Ovary (tissue), 9 donors: ENCODE measurements around the gene SYDE2. TPM values are rescaled to one million over a fixed set of nuclear protein-coding genes. Genes with fewer than 3 reads are reported as not detected.

ENCODE experiments used
- DNase-seq, 5 donors: peaks; one replicate each; pipeline ENCODE4 v3.0.0-alpha.2; 2019 to 2020
- H3K27ac ChIP-seq, 2 donors: fragments of 200-600 bp; one replicate each; pipeline versions ENCODE4 v1.5.1 to v1.8.0; 2019 to 2022
- H3K27me3 ChIP-seq: fragments of 200-600 bp; one replicate; pipeline ENCODE4 v1.8.0; 2022
- H3K36me3 ChIP-seq: fragments of 200-600 bp; sonication (generic); one replicate; pipeline ENCODE4 v1.5.1; 2019
- H3K4me1 ChIP-seq: one replicate; pipeline ENCODE4 v1.8.1; 2013; ENCODE audit warnings: mild to moderate bottlenecking, moderate library complexity; ENCODE audit not compliant: insufficient read depth
- H3K4me3 ChIP-seq: fragments of 200-600 bp; sonication (generic); one replicate; pipeline ENCODE4 v1.5.1; 2017
- H3K9me3 ChIP-seq, 2 donors: fragments of 200-600 bp in 1 of 2; sonication (generic) in 1 of 2; one replicate each; pipeline versions ENCODE4 v1.5.1 to v1.8.1; 2013 to 2019; ENCODE audit warnings: mild to moderate bottlenecking in 1 of 2, moderate library complexity in 1 of 2
- EP300 ChIP-seq: sonication (generic); formaldehyde crosslinking; IDR thresholded peaks from one replicate; pipeline ENCODE4 v1.6.1; 2017; ENCODE audit warnings: antibody characterized with exemption
- POLR2A ChIP-seq: fragments of 450-650 bp; IDR thresholded peaks from one replicate; pipeline ENCODE4 v1.6.1; 2017; ENCODE audit warnings: antibody characterized with exemption, mild to moderate bottlenecking, moderate library complexity
- WGBS, 3 donors: extraction: QIAGEN DNeasy Blood & Tissue Kit in 1 of 3; methylation state at CpG; one replicate each; pipeline versions ENCODE4 v1.1.5 to v1.1.7; 2013 to 2017; 5-methylcytosine and 5-hydroxymethylcytosine counted together
- intact Hi-C, 4 donors: fragments of 100-400 bp; cut with DNase I; formaldehyde crosslinking; loops; one replicate each; pipeline versions ENCODE4 v1.11.0 to v1.15.1; 2022 to 2023
- polyA plus RNA-seq, 2 donors: library from polyadenylated mRNA; stranded (reverse); fragments of 200-250 nt in 1 of 2; fragments of 350-450 nt in 1 of 2; fragmentation: Illumina TruSeq in 1 of 2; extraction: RNeasy Lipid Tissue Mini Kit (QIAGEN cat#74804) in 1 of 2; gene quantifications; one replicate each; pipeline ENCODE4 v1.2.3, GENCODE V29; 2013 to 2014
- total RNA-seq, 7 donors: library from RNA; depleted of rRNA in 2 of 7; stranded (reverse); fragments of >200 nt in 2 of 7; fragmentation: NEBNext Ultra II Directional in 3 of 7; extraction: Animal tissue kit (Norgen Biotek cat#: 25700) in 3 of 7; gene quantifications; one replicate each; pipeline versions ENCODE4 v1.1.0 to v1.2.4, GENCODE V29; 2016 to 2023
- TF ChIP-seq, protein P1 (sequence below), 3 donors: fragments of 450-650 bp in 2 of 3; fragments of 200-600 bp in 1 of 3; IDR thresholded peaks; one replicate each; pipeline versions ENCODE4 v1.5.1 to v1.8.0; 2016 to 2022; ENCODE audit warnings: antibody characterized with exemption in 3 of 3, mild to moderate bottlenecking in 1 of 3
- donor health status: DM: no; HTN: no; CAD: no; lungs with moderate emphysema.
- donor health status: DM: no; HTN: no; CAD: no.
- donor health status: Bipolar disorder and iron deficiency.
- donor health status: DM: yes; HTN: yes; CAD: no.
- donor health status: DM: no; HTN: no; CAD: no.
- donor health status: DM: yes; HTN: yes; CAD: no.

SYDE2 gene
- total and polyA plus RNA-seq, 9 donors, result 1.2 to 12.3 (median 7.7) TPM

- DNase-seq, result no peak
- Histone ChIP-seq H3K4me1 (no peaks in the 10 kb centered on the region), H3K27me3 (no peaks in the 10 kb centered on the region), H3K4me3 (no peak overlapping the region), H3K36me3 (no peaks in the 10 kb centered on the region), H3K27ac (no peak overlapping the region), H3K9me3 (no peaks in the 10 kb centered on the region)
- intact Hi-C loops, result no loop called here
- 94 to 96% (median 94%) methylated on average over 4 of the region's 4 CpGs for WGBS, 3 donors
- no peak for TF ChIP-seq EP300
- TF ChIP-seq, protein P1, sequence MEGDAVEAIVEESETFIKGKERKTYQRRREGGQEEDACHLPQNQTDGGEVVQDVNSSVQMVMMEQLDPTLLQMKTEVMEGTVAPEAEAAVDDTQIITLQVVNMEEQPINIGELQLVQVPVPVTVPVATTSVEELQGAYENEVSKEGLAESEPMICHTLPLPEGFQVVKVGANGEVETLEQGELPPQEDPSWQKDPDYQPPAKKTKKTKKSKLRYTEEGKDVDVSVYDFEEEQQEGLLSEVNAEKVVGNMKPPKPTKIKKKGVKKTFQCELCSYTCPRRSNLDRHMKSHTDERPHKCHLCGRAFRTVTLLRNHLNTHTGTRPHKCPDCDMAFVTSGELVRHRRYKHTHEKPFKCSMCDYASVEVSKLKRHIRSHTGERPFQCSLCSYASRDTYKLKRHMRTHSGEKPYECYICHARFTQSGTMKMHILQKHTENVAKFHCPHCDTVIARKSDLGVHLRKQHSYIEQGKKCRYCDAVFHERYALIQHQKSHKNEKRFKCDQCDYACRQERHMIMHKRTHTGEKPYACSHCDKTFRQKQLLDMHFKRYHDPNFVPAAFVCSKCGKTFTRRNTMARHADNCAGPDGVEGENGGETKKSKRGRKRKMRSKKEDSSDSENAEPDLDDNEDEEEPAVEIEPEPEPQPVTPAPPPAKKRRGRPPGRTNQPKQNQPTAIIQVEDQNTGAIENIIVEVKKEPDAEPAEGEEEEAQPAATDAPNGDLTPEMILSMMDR (IDR thresholded peaks at IDR 0.05), result no peak
- no peak for TF ChIP-seq POLR2A
Measured at GRCh38 chr1:85172684-85173337, 28.0 kb downstream of the SYDE2 start.

DNA sequence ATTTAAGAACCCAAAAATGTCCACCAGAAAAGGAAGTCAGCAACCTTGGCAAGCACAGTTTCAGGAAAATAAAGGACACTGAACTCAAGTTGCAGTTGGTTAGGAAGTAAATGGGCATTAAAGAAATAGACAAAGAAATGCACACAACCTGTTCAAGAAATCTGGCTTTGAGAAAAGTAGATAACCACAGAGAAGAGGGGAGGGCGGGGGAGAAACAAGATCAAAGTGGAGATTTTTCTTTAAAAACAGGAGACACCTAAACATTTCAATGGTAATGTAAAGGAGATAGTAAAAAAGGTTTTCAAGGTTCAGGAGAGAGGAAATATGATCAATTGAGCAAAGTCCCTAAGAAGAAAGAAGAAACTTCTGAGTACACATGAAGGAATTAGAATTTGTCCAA lies 29.1 kb downstream of the SYDE2 start:
- Histone ChIP-seq H3K36me3 (no peaks in the 10 kb centered on the region), H3K4me1 (no peaks in the 10 kb centered on the region), H3K27me3 (no peaks in the 10 kb centered on the region), H3K27ac (no peak overlapping the region), H3K9me3 (no peaks in the 10 kb centered on the region), H3K4me3 (no peak overlapping the region)
- WGBS, 3 donors, result 93 to 97% (median 95%) methylated on average over 1 of the region's 1 CpG
- no peak for DNase-seq
- TF ChIP-seq POLR2A (no peak), EP300 (no peak)
- TF ChIP-seq, protein P1 (IDR thresholded peaks at IDR 0.05), result no peak
- intact Hi-C loops, result no loop called here

GRCh38 chr1:85168884-85169283 lies 31.9 kb downstream of the SYDE2 start:
- H3K4me1 ChIP-seq, result no peaks in the 10 kb centered on the region
- intact Hi-C loops, result no loop called here
- TF ChIP-seq, protein P1 (IDR thresholded peaks at IDR 0.05), result no peak
- TF ChIP-seq POLR2A (no peak), EP300 (no peak)
- no peaks in the 10 kb centered on the region for H3K27me3 ChIP-seq
- 88 to 90% (median 89%) methylated on average over 1 of the region's 1 CpG for WGBS, 3 donors
- H3K27ac ChIP-seq, result no peak overlapping the region
- H3K4me3 ChIP-seq, result no peak overlapping the region
- no peaks in the 10 kb centered on the region for H3K9me3 ChIP-seq
- no peak for DNase-seq
- H3K36me3 ChIP-seq, result no peaks in the 10 kb centered on the region

- Histone ChIP-seq H3K4me1 (no peaks in the 10 kb centered on the region), H3K27me3 (no peaks in the 10 kb centered on the region), H3K4me3 (no peak overlapping the region), H3K27ac (no peak overlapping the region), H3K9me3 (no peaks in the 10 kb centered on the region), H3K36me3 (no peaks in the 10 kb centered on the region)
- no peak for DNase-seq
- WGBS, 3 donors, result 97 to 98% (median 98%) methylated on average over 1 of the region's 1 CpG
- intact Hi-C loops, result no loop called here
- TF ChIP-seq, protein P1 (IDR thresholded peaks at IDR 0.05), result no peak
- no peak for TF ChIP-seq EP300
- TF ChIP-seq POLR2A, result no peak
Measured at GRCh38 chr1:85166351-85166750, 34.5 kb downstream of the SYDE2 start.
